HEK293 (cell line): Measurements from ENCODE around the gene HOXD11.
A peak's percentile ranks its signal among the peaks of the same experiment; 100 is the strongest.

ENCODE experiments used
- CTCF ChIA-PET: fragments of 350-600 bp; formaldehyde crosslinking; extraction: SDS; loops from one replicate; lab custom pipeline; 2021; ENCODE audit warnings: antibody characterized with exemption; lab: Yijun Ruan, JAX
- POLR2A ChIA-PET: fragments of 300-600 bp; formaldehyde crosslinking; extraction: SDS; loops from one replicate; lab custom pipeline; 2020; ENCODE audit warnings: antibody characterized with exemption, inconsistent platforms; lab: Yijun Ruan, JAX
- H3K27ac ChIP-seq: fragments of 200-500 bp; sonication (Bioruptor generic); 2 replicates; pipeline ENCODE4 v1.5.1; 2014; ENCODE audit warnings: low read depth, low read length, control low read depth, inconsistent platforms; ENCODE audit errors: extremely low read depth
- H3K36me3 ChIP-seq, 2 experiments: fragments of 200-500 bp in 1 of 2; sonication (Bioruptor generic) in 1 of 2; 1 replicate in 1 of 2; 2 replicates in 1 of 2; pipeline ENCODE4 v1.5.1; 2014 to 2017; ENCODE audit warnings: inconsistent platforms in 2 of 2, low read length in 2 of 2; ENCODE audit not compliant: control insufficient read depth in 2 of 2, insufficient read depth in 1 of 2
- H3K4me1 ChIP-seq: fragments of 200-500 bp; sonication (Bioruptor generic); 2 replicates; pipeline ENCODE4 v1.5.1; 2014; ENCODE audit warnings: mild to moderate bottlenecking, low read length, inconsistent platforms; ENCODE audit not compliant: control insufficient read depth, insufficient read depth
- H3K4me3 ChIP-seq: 2 replicates; pipeline ENCODE4 v1.5.1; 2011; ENCODE audit warnings: low read depth, mild to moderate bottlenecking, control low read depth, low read length, moderate library complexity
- H3K9me3 ChIP-seq: fragments of 200-500 bp; sonication (Bioruptor generic); 2 replicates; pipeline ENCODE4 v1.5.1; 2014; ENCODE audit warnings: low read depth, low read length, inconsistent platforms; ENCODE audit not compliant: control insufficient read depth, insufficient read depth
- BCL6B ChIP-seq: fragments of 450-650 bp; formaldehyde crosslinking; IDR thresholded peaks from 2 replicates; pipeline ENCODE4 v1.5.1; 2017; ENCODE audit warnings: missing biosample characterization, missing genetic modification characterization
- FEZF1 ChIP-seq: fragments of 450-650 bp; formaldehyde crosslinking; IDR thresholded peaks from 2 replicates; pipeline ENCODE4 v1.5.1; 2016; ENCODE audit warnings: missing biosample characterization, missing genetic modification characterization
- GLI2 ChIP-seq: fragments of 450-650 bp; formaldehyde crosslinking; IDR thresholded peaks from 2 replicates; pipeline ENCODE4; 2017; ENCODE audit warnings: missing biosample characterization, missing genetic modification characterization, low read depth, borderline replicate concordance
- HIC1 ChIP-seq: fragments of 450-650 bp; formaldehyde crosslinking; IDR thresholded peaks from 2 replicates; pipeline ENCODE4 v1.5.1; 2016; ENCODE audit warnings: missing biosample characterization, missing genetic modification characterization
- KLF10 ChIP-seq: fragments of 450-650 bp; IDR thresholded peaks from 2 replicates; pipeline ENCODE4 v1.5.1; 2018; ENCODE audit warnings: missing biosample characterization, mild to moderate bottlenecking, missing genetic modification characterization
- PRDM1 ChIP-seq: fragments of 450-650 bp; formaldehyde crosslinking; IDR thresholded peaks from 2 replicates; pipeline ENCODE4; 2016; ENCODE audit warnings: missing biosample characterization, missing genetic modification characterization
- PRDM6 ChIP-seq: fragments of 450-650 bp; formaldehyde crosslinking; IDR thresholded peaks from 2 replicates; pipeline ENCODE4 v1.5.1; 2017; ENCODE audit warnings: missing biosample characterization, missing genetic modification characterization
- SCRT2 ChIP-seq: fragments of 450-650 bp; formaldehyde crosslinking; IDR thresholded peaks from 2 replicates; pipeline ENCODE4 v1.5.1; 2016; ENCODE audit warnings: missing biosample characterization, missing genetic modification characterization
- ZBTB20 ChIP-seq: fragments of 450-650 bp; formaldehyde crosslinking; IDR thresholded peaks from 2 replicates; pipeline ENCODE4 v1.5.1; 2016; ENCODE audit warnings: missing biosample characterization, missing genetic modification characterization
- ZBTB44 ChIP-seq: fragments of 450-650 bp; IDR thresholded peaks from 2 replicates; pipeline ENCODE4 v1.5.1; 2018; ENCODE audit warnings: missing biosample characterization, mild to moderate bottlenecking, missing genetic modification characterization
- ZBTB8A ChIP-seq: fragments of 450-650 bp; formaldehyde crosslinking; IDR thresholded peaks from 2 replicates; pipeline ENCODE4 v1.5.1; 2016; ENCODE audit warnings: missing biosample characterization, missing genetic modification characterization
- ZEB2 ChIP-seq: fragments of 450-650 bp; formaldehyde crosslinking; IDR thresholded peaks from 2 replicates; pipeline ENCODE4 v1.5.1; 2016; ENCODE audit warnings: missing biosample characterization, missing genetic modification characterization
- ZFP37 ChIP-seq: fragments of 450-650 bp; formaldehyde crosslinking; IDR thresholded peaks from 2 replicates; pipeline ENCODE4 v1.5.1; 2016; ENCODE audit warnings: missing biosample characterization, missing genetic modification characterization
- ZNF223 ChIP-seq: fragments of 450-650 bp; formaldehyde crosslinking; IDR thresholded peaks from 2 replicates; pipeline ENCODE4 v1.5.1; 2016; ENCODE audit warnings: missing biosample characterization, missing genetic modification characterization
- ZNF24 ChIP-seq: fragments of 450-650 bp; formaldehyde crosslinking; IDR thresholded peaks from 2 replicates; pipeline ENCODE4 v1.5.1; 2016; ENCODE audit warnings: missing biosample characterization, missing genetic modification characterization
- ZNF335 ChIP-seq: fragments of 450-650 bp; formaldehyde crosslinking; conservative IDR thresholded peaks from 2 replicates; pipeline ENCODE4 v1.5.1; 2016; ENCODE audit warnings: missing biosample characterization, missing genetic modification characterization
- ZNF354C ChIP-seq: fragments of 450-650 bp; formaldehyde crosslinking; IDR thresholded peaks from 2 replicates; pipeline ENCODE4 v1.5.1; 2016; ENCODE audit warnings: missing biosample characterization, missing genetic modification characterization, low read depth, borderline replicate concordance
- ZNF398 ChIP-seq: fragments of 450-650 bp; formaldehyde crosslinking; IDR thresholded peaks from 2 replicates; pipeline ENCODE4 v1.5.1; 2017; ENCODE audit warnings: missing biosample characterization, missing genetic modification characterization
- ZNF660 ChIP-seq: fragments of 450-650 bp; IDR thresholded peaks from 2 replicates; pipeline ENCODE4 v1.5.1; 2018; ENCODE audit warnings: missing biosample characterization, mild to moderate bottlenecking, missing genetic modification characterization
- ZNF837 ChIP-seq: fragments of 450-650 bp; formaldehyde crosslinking; IDR thresholded peaks from 2 replicates; pipeline ENCODE4 v1.5.1; 2016; ENCODE audit warnings: missing biosample characterization, missing genetic modification characterization
- ZNF843 ChIP-seq: fragments of 450-650 bp; formaldehyde crosslinking; IDR thresholded peaks from 2 replicates; pipeline ENCODE4 v1.5.1; 2016; ENCODE audit warnings: missing biosample characterization, missing genetic modification characterization
- ZSCAN30 ChIP-seq: fragments of 450-650 bp; IDR thresholded peaks from 2 replicates; pipeline ENCODE4 v1.5.1; 2018; ENCODE audit warnings: missing biosample characterization, mild to moderate bottlenecking, missing genetic modification characterization, moderate library complexity
- TF ChIP-seq, protein P1 (sequence below): fragments of 450-650 bp; formaldehyde crosslinking; IDR thresholded peaks from 2 replicates; pipeline ENCODE4 v1.5.1; 2016; ENCODE audit warnings: missing biosample characterization, missing genetic modification characterization
- TF ChIP-seq, protein P2 (sequence below): fragments of 450-650 bp; IDR thresholded peaks from 2 replicates; pipeline ENCODE4 v1.5.1; 2018; ENCODE audit warnings: missing biosample characterization, missing genetic modification characterization

The HOXD11 gene

DNA sequence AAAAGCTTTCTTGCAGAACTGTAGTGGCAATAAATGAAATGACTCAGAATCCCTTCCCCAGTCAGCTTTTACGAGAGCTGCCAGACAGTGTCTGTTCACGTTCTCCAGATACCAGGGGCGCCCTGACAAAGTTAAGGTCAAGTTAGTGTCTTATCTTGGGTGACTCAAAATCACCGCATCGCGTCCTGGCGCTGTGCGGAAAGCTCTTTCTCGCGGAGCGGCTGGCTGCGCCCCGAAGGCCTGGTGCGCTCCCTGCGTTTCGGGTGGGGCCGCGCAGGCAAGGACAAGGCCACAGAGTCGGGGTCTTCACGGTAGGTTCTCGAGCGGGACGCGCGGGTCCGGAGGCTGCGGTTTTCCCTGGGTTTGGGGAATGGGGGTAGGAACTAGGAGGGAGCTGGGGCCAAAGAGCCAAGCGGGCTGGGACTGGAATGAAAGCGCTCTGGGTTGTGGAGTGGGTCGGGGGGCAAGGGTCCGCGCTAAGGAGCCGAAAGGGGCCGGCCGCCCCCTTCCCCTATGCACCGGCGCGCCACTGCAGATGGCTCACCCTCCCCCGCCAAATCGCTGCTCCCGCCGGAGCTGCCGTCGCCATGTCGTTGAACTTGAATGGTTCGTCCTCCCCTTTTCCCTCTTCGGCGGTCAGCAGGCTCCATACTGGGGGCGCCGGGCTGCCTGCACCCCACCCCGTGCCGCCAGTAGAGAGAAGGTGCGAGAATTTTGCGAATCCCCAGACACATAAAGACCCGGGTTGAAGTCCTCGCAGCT is 2.6 kb upstream of the HOXD11 start:
- CTCF ChIA-PET = interaction anchor here (0.6 to 2.2 kb wide), 8 partner anchors 15 to 1410 kb away, joined by 3 to 4 read pairs (median 4); no protein-coding TSS in a partner anchor
- peak; percentile 83 for TF ChIP-seq ZEB2 (tag by site-specific recombination)
- peak; percentile 86 for TF ChIP-seq ZNF335 (tag by site-specific recombination)
- TF ChIP-seq, protein P1, sequence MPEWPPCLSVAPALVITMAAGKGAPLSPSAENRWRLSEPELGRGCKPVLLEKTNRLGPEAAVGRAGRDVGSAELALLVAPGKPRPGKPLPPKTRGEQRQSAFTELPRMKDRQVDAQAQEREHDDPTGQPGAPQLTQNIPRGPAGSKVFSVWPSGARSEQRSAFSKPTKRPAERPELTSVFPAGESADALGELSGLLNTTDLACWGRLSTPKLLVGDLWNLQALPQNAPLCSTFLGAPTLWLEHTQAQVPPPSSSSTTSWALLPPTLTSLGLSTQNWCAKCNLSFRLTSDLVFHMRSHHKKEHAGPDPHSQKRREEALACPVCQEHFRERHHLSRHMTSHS = 0 out of 2 replicates have a peak, but pooled peaks have one; percentile 15
- TF ChIP-seq ZFP37 = peak; percentile 30; the same call in 1 of the 2 replicates
- peak; percentile 46; the same call in 1 of the 2 replicates for TF ChIP-seq HIC1 (tag by site-specific recombination)
- peak; percentile 52; the same call in 1 of the 2 replicates for TF ChIP-seq ZBTB44
- TF ChIP-seq KLF10 (tag by site-specific recombination) = peak; percentile 32; the same call in 1 of the 2 replicates
- TF ChIP-seq, protein P2, sequence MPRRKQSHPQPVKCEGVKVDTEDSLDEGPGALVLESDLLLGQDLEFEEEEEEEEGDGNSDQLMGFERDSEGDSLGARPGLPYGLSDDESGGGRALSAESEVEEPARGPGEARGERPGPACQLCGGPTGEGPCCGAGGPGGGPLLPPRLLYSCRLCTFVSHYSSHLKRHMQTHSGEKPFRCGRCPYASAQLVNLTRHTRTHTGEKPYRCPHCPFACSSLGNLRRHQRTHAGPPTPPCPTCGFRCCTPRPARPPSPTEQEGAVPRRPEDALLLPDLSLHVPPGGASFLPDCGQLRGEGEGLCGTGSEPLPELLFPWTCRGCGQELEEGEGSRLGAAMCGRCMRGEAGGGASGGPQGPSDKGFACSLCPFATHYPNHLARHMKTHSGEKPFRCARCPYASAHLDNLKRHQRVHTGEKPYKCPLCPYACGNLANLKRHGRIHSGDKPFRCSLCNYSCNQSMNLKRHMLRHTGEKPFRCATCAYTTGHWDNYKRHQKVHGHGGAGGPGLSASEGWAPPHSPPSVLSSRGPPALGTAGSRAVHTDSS (tag by site-specific recombination) = no peak
- TF ChIP-seq ZNF660 (tag by site-specific recombination) = peak; percentile 79
- no peak for TF ChIP-seq GLI2
- TF ChIP-seq FEZF1 (tag by site-specific recombination) = peak; percentile 80
- no peak for TF ChIP-seq ZNF24 (tag by site-specific recombination)
- no peak for TF ChIP-seq BCL6B
- TF ChIP-seq ZNF354C (tag by site-specific recombination) = no peak
- peak; percentile 89 for TF ChIP-seq PRDM6 (tag by site-specific recombination)
- TF ChIP-seq SCRT2 = no peak
- TF ChIP-seq ZNF843 = peak; percentile 84
- peak; percentile 43 for TF ChIP-seq PRDM1 (tag by site-specific recombination)
- no peak for TF ChIP-seq ZNF837 (tag by site-specific recombination)
- peak; percentile 1 for TF ChIP-seq ZBTB8A (tag by site-specific recombination)
- peak; percentile 72 for TF ChIP-seq ZSCAN30
- TF ChIP-seq ZBTB20 (tag by site-specific recombination) = peak; percentile 31; the same call in 1 of the 2 replicates
- no peak for TF ChIP-seq ZNF398 (tag by site-specific recombination)
- peak; percentile 78; the same call in 1 of the 2 replicates for TF ChIP-seq ZNF223 (tag by site-specific recombination)

More for the DNA sequence above, 2.6 kb upstream of the HOXD11 start:
- POLR2A ChIA-PET = interaction anchor here (0.8 to 4.2 kb wide), 11 partner anchors 9 to 741 kb away, joined by 3 to 75 read pairs (median 5); partner anchors contain the start of genes HOXD13, HOXD8 and LNPK
- Histone ChIP-seq H3K36me3 (peaks cover 0 to 8% of the 10 kb centered on the region in 2 experiments; a peak in 2 of 3 replicates), H3K9me3 (no peaks in the 10 kb centered on the region), H3K4me1 (peaks cover 4% of the 10 kb centered on the region), H3K4me3 (peak overlapping the region; percentile 74), H3K27ac (peak overlapping the region; percentile 100)
